GM19467 (cell line): ENCODE measurements around the gene ANOS1.

ENCODE experiments used
- ATAC-seq: cut with Tn5 transposase; IDR thresholded peaks from one replicate; pipeline ENCODE4 v1.9.1; 2021; ENCODE audit warnings: mild to moderate bottlenecking, moderate library complexity; ENCODE audit not compliant: unreplicated experiment

ANOS1 gene

DNA sequence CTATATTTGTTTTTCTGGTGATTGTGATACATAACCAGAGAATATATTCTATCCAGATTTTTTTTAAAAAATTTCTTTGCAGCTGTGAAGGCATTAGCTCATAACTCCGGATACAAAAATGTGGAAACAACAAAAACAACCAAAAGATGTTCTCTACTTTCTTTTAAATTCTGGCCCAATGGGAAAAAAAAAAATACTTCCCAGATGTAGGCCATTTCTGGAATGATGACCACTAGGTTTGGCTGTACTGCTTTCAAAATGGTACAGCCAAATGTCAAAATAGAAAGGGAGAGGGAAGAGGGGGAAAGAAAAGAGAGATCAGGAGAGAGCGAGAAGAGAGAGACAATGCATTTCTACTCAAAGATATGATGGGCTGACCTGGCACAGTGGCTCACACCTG lies 14.6 kb downstream of the ANOS1 start:
- no peak for ATAC-seq

DNA sequence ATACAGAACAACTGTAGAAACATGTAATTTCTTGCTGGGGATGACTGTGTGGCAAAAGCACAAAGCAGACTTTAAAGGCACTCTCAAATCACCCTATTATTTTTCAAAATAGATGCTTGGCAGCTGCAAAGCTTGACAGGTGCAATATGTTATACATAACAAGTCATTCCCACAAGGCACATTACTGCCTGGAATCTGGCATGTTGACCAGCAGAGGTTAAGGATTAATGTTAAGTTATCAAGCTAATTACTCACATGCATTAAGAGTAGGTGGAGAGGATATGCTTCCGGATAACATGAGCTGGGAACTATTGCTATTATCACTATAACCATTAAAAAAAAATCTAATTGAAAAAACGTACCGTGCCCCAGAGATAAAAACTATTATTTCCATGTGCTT lies 17.8 kb downstream of the ANOS1 start:
- no peak for ATAC-seq

GRCh38 chrX:8711401-8711800 lies 20.5 kb downstream of the ANOS1 start:
- no peak for ATAC-seq

DNA sequence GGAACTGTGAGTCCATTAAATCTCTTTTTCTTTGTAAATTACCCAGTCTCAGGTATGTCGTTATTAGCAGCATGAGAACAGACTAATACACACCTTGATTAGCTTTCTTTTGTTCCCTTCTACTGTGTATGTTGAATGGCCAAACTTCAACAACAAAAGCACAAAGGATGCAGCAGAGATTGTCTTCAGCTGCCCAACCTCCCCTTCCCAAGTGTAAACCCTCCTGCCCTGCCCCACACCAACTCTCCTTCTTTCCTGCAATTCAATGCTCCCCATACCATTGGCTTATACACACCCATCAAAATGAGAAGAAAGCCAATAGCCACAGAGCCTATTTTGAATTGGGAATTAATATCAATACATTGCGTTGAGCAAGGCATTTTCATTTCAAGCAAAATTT lies 27.8 kb downstream of the ANOS1 start:
- no peak for ATAC-seq

- ATAC-seq = no peak
Measured at GRCh38 chrX:8692871-8693270, 39.1 kb downstream of the ANOS1 start.

GRCh38 chrX:8689473-8689872 lies 42.5 kb downstream of the ANOS1 start:
- no peak for ATAC-seq

- ATAC-seq = no peak
Measured at GRCh38 chrX:8688776-8689175, 43.2 kb downstream of the ANOS1 start.

DNA sequence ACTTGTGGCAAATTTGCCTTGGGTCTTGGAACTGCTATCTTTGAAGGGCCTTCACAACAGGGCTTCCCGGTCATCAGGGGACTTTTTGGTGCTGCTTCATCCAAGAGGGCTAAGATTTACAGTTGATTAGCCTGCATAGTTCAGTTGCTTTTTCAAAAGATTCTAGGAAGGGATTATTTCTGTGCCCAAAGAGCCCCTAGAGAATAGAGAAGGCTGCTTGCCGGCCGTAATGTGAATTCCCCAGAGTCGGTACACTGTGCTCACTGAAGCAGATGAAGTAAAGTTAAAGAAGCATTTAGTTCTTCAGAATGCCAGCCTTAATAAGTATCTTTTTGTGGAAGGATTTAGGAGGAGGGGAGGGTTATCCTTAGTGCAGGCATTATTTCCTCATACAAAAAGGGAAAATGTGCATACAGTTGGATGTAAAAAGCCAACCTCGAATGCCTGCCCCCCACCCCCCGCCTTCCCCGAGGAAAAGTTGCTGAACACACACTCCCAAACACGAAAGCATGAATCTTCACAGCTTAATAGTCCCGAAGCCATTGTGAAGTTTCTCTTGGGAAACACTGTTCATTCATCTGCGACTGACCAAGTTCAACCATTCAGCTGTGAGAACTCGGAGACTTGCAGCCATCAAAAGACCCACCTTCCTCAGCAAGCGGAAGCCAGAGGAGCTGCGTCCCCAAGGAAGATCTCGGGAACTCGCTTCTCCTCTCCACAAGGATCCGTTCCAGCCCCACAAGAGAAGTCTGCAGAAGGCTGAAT lies 47.6 kb downstream of the ANOS1 start:
- ATAC-seq = no peak

DNA sequence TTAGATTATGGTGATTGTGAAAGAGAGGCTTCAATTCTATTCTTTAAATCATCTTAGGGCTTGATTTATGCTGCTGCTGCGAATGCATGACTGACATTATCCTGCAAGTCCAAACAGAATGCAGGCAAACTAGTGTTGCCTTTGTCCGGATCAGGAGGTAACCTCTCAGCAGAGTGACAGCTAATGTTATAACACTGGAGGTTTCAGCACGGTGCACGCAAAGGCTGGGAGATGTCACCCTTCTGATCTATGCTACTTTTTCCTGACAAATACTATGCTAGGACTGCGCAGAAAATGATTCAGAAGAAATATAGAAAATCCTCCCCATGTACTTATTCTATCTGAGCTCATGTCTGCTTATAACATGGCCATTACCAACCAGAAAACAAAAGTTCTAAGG lies 48.2 kb downstream of the ANOS1 start:
- ATAC-seq = no peak

- no peak for ATAC-seq
Measured at GRCh38 chrX:8679550-8679949, 52.4 kb downstream of the ANOS1 start.

DNA sequence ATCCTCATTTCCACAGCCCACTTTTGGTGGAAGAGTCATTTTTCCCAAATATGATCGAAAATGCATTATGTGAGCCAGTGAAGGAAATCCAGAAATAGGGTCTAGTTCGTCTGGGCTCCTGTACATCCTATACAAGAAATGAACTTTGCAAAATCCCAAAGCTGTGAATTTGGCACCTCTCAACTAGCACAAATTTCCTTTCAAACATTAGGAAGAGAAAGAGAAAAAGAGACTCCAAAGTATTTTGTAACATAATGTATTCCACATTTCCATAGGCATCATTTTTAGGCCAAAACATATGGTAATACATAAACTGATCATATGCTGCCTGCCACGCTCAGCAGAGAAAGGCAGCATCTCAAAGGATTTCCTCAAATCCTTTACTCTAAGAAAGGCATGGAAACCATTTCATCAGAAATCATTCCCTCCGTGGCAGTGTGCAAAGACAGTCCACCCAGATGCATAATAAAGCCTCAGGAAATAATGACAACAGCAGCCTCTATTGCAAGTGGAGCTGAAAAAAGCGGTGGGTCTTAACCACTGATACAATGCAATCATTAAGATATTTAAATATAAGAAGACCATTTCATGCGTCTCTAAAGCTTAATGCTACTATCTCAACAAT lies 56.8 kb downstream of the ANOS1 start:
- no peak for ATAC-seq

DNA sequence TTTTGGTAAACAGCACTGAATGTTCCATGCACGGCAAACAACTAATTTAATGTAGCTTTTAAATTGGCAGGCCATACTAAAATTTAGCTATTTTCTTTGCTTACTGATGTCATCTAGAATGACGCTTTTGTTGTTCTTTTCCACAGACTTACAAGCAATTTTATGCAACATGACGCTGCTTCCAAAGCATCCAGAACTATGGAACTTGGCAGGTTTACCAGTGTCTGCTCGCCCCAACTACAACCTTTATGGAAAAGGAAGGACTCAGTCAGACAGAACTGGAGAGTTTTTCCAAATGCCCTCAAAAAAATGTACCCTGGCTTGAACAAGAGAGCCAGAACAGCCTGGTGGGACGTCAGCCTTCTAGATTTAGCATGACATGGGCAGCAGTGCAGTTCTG lies 58.7 kb downstream of the ANOS1 start:
- ATAC-seq = no peak

DNA sequence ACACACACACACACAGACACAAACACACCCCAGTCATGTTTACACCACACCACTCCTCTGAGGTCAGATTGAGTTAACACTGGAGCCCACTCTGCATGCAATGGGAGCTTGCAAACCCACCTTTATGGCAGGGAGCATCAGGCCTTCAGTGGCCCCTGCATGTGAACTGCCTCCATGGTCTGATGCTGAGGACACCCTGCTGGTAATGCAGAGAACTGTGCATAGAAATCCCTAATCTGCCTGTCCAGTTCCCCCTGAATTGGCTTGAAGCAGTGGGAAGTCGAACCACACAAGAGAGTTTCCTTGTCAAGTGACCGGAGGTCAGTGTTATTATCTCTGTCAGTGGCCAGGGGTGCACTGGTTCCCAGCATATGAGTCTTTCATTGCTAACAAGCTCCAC lies 59.8 kb downstream of the ANOS1 start:
- ATAC-seq = no peak

DNA sequence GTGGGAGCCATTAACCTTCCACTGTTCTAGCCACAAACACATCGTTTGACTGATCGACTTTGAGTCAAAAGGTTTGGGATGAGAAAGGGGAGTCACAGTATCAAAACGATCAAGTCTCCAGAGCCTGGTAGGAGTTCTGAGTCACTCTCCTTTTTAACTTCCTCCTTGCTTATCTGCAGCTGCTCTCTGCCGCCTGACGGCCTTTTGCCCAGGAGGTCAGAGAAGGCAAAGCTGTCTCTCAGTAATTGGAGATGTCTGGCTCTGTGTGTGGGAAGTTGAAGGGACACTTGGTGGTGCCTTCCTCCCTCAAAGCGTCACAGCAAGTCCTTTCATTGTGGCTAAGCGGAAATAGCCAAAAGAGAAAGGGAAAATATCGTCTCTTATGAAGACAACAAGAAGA lies 63.1 kb downstream of the ANOS1 start:
- ATAC-seq = no peak

DNA sequence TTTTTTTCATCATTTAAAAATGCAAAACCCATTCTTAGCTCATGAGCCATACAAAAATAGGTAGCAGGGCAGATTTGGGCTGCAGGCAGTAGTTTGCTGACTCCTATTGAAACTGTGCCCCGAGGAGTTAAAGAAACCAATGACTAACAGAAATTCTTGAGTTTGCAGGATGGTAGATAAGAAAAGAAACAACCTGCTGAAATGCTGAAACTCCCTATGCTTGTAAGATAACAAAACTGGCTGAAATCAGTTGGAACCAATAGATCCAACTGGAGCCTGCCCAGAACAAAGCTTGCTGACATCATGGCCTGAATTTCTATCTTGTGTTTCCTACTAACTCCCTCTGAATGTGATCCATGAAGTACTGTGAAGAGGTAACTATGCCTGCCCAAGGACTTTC lies 68.6 kb downstream of the ANOS1 start:
- ATAC-seq = no peak

DNA sequence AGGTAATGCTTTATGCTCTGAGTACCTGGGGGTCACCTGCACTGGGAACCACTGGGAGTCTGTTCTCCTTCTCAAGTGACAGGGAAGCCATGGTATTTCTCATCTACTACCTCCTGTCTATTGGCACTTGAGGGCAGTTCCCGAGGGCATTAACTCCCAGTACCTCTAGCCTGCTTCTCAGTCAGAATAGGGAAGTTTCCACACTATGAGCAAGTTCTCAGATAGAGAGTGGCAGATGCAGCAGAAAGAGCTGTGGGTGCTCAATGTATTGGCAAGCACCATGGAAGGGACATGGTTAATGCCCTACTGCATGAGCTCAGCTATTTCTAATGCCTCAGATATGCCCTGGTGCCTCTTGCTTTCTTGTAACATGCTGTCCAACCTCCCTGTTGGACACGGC lies 74.1 kb downstream of the ANOS1 start:
- ATAC-seq = no peak

DNA sequence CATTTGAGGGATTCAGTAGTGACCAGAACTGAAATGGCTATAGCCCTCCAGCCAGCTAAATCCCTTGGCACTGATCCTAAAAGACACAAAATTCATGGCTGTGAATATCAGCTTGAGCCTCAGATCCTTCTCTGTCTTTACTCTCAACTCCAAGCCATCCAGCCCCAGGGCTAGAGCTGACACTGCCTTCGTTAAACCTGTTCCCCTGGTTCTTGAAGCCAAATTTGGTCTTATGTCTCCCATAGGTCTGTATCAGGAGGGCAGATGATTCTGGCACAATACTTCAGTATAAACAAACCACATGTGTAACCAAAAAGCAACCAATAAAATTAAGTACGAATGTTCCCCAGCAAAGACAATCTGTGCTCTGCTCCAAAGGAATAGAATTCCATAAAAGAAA lies 78.0 kb downstream of the ANOS1 start:
- no peak for ATAC-seq

- ATAC-seq = no peak
Measured at GRCh38 chrX:8649969-8650368, 82.0 kb downstream of the ANOS1 start.

GRCh38 chrX:8647176-8647575 lies 84.8 kb downstream of the ANOS1 start:
- ATAC-seq = no peak

GRCh38 chrX:8639949-8640475 lies 91.9 kb downstream of the ANOS1 start:
- ATAC-seq = no peak

- ATAC-seq = no peak
Measured at GRCh38 chrX:8636497-8636896, 95.4 kb downstream of the ANOS1 start.

GRCh38 chrX:8635812-8636211 lies 96.1 kb downstream of the ANOS1 start:
- no peak for ATAC-seq

DNA sequence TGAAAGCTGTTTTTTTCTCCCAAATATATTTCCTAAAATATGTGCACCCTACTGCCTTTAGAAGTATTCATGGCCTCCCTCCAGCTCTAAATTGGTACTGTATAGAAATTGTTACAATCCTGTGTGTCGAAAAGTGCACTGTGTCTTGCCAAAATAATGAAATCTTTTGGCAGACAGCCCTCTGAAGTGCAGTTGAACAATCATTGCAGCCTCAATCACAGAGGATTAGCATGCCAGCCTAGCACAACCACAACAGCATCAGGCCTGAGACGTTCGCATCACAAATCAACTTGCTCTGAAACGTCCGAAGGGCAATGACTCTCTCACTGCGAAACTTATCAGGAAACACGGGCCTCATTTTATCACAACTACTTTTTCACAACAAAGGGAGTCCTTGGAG lies 99.0 kb downstream of the ANOS1 start:
- no peak for ATAC-seq
